Endothelial cell of umbilical vein (primary cell): ENCODE results near the gene PRMT2. TPM values are rescaled to one million over a fixed set of nuclear protein-coding genes. Genes with fewer than 3 reads are reported as not detected.

Experiments used
- BruUV-seq: library from RNA; stranded (reverse); fragments of 400-500 nt; replicated peaks from 2 replicates; lab custom pipeline; 2021; lab: Mats Ljungman, UMichigan
- CTCF ChIA-PET: fragments of 300-600, 350-600 bp; sonication (Branson Sonifier 250); formaldehyde crosslinking; loops from one replicate; lab custom pipeline; 2021; ENCODE audit warnings: antibody characterized with exemption, inconsistent platforms; lab: Charles Lee
- POLR2A ChIA-PET: fragments of 300-600, 350-600 bp; sonication (Branson Sonifier 250); formaldehyde crosslinking; loops from one replicate; lab custom pipeline; 2021; ENCODE audit warnings: antibody characterized with exemption, inconsistent platforms; lab: Charles Lee
- DNase-seq: peaks from one replicate; pipeline ENCODE4 v3.0.0-alpha.2; 2011; ENCODE audit warnings: low read depth, low spot score
- FAIRE-seq: peaks from 2 replicates; lab custom pipeline; 2011; peaks lifted over from hg19 to GRCh38; lab: Jason Lieb, UNC
- H2AFZ ChIP-seq: 2 replicates; pipeline ENCODE4 v1.6.0; 2012; ENCODE audit warnings: low read depth, low read length, control low read depth, inconsistent platforms
- H3K27ac ChIP-seq: 2 replicates; pipeline ENCODE4 v1.5.1; 2011; ENCODE audit warnings: low read depth, mild to moderate bottlenecking, control low read depth, low read length, moderate library complexity; ENCODE audit not compliant: insufficient read depth
- H3K27me3 ChIP-seq, 2 experiments: 2 replicates each; pipeline versions ENCODE4 v1.6.0 to v1.6.1; 2011; ENCODE audit warnings: low read length in 2 of 2, mixed read lengths in 1 of 2; ENCODE audit not compliant: control insufficient read depth in 2 of 2, insufficient read depth in 2 of 2
- H3K36me3 ChIP-seq, 2 experiments: 2 replicates in 1 of 2; 3 replicates in 1 of 2; pipeline ENCODE4 v1.5.1; 2011; ENCODE audit warnings: low read length in 2 of 2, mild to moderate bottlenecking in 1 of 2, moderate library complexity in 1 of 2; ENCODE audit not compliant: control insufficient read depth in 2 of 2, insufficient read depth in 2 of 2; ENCODE audit errors: extremely low read depth in 1 of 2
- H3K4me1 ChIP-seq: 3 replicates; pipeline ENCODE4 v1.5.1; 2011; ENCODE audit warnings: mild to moderate bottlenecking, low read length; ENCODE audit not compliant: control insufficient read depth, insufficient read depth; ENCODE audit errors: extremely low read depth
- H3K4me2 ChIP-seq: 2 replicates; pipeline ENCODE4 v1.6.1; 2011; ENCODE audit warnings: low read length, control low read depth, mixed read lengths; ENCODE audit not compliant: insufficient read depth
- H3K4me3 ChIP-seq, 3 experiments: fragments of 200-600 bp in 1 of 3; sonication (generic), shearing (Covaris generic) in 1 of 3; replicated peaks in 1 of 3; 2 replicates each; pipeline ENCODE4 v1.5.1; 2011 to 2016; ENCODE audit warnings: control low read depth in 3 of 3, low read length in 3 of 3, mild to moderate bottlenecking in 2 of 3, inconsistent platforms in 1 of 3, low read depth in 1 of 3, moderate library complexity in 1 of 3; ENCODE audit not compliant: insufficient read depth in 1 of 3
- H3K79me2 ChIP-seq: 2 replicates; pipeline ENCODE4 v1.6.0; 2012; ENCODE audit warnings: low read length, inconsistent platforms; ENCODE audit not compliant: control insufficient read depth, insufficient read depth
- H3K9ac ChIP-seq: replicated peaks from 2 replicates; pipeline ENCODE3; 2011; ENCODE audit warnings: low read length, control low read depth; ENCODE audit not compliant: insufficient read depth; ENCODE audit errors: extremely low read depth
- H3K9me1 ChIP-seq: replicated peaks from 3 replicates; pipeline ENCODE4 v1.6.0; 2011; ENCODE audit warnings: mild to moderate bottlenecking, low read length; ENCODE audit not compliant: control insufficient read depth, insufficient read depth; ENCODE audit errors: extremely low read depth
- H3K9me3 ChIP-seq: replicated peaks from 2 replicates; pipeline ENCODE4 v1.5.1; 2012; ENCODE audit warnings: low read length, inconsistent platforms; ENCODE audit not compliant: control insufficient read depth, insufficient read depth
- H4K20me1 ChIP-seq: replicated peaks from 2 replicates; pipeline ENCODE3; 2011; ENCODE audit warnings: mild to moderate bottlenecking, low read length; ENCODE audit not compliant: control insufficient read depth, insufficient read depth; ENCODE audit errors: extremely low read depth
- CTCF ChIP-seq, 2 donors: IDR thresholded peaks; 1 replicate in 1 of 2; 2 replicates in 1 of 2; pipeline ENCODE4 v1.5.1; 2011; ENCODE audit warnings: low read length in 2 of 2, mild to moderate bottlenecking in 2 of 2, moderate library complexity in 2 of 2, control low read depth in 1 of 2, inconsistent platforms in 1 of 2, low read depth in 1 of 2; ENCODE audit not compliant: insufficient read depth in 1 of 2; ENCODE audit errors: extremely low read depth in 1 of 2
- EZH2 ChIP-seq: IDR thresholded peaks from 2 replicates; pipeline ENCODE4 v1.6.1; 2012; ENCODE audit warnings: borderline replicate concordance, low read depth, mild to moderate bottlenecking, moderate library complexity, low read length, inconsistent platforms; ENCODE audit not compliant: severe bottlenecking
- FOS ChIP-seq: IDR thresholded peaks from 2 replicates; pipeline ENCODE4 v1.6.1; 2011; ENCODE audit warnings: mild to moderate bottlenecking, low read length, moderate library complexity, borderline replicate concordance; ENCODE audit not compliant: insufficient read depth
- JUN ChIP-seq: IDR thresholded peaks from 2 replicates; pipeline ENCODE4 v1.6.1; 2011; ENCODE audit warnings: borderline replicate concordance, low read depth; ENCODE audit not compliant: insufficient read length, insufficient read depth
- MYC ChIP-seq: IDR thresholded peaks from one replicate; pipeline ENCODE4 v1.6.1; 2011; ENCODE audit warnings: mild to moderate bottlenecking, low read depth, low read length
- POLR2AphosphoS5 ChIP-seq: IDR thresholded peaks from 2 replicates; pipeline ENCODE4 v1.6.1; 2012; ENCODE audit warnings: low read depth, mild to moderate bottlenecking, control low read depth, low read length, moderate library complexity; ENCODE audit not compliant: insufficient read depth
- dilution Hi-C: fragments of 300-500 bp; cut with MboI; formaldehyde crosslinking; loops from one replicate; pipeline ENCODE4 v1.15.0; 2019; ENCODE audit warnings: low sequenced_read_pairs; ENCODE audit not compliant: extremely low pct_ligation_motif_present
- intact Hi-C: fragments of 100-400 bp; cut with micrococcal nuclease; formaldehyde crosslinking; loops from one replicate; pipeline ENCODE4 v1.10.0; 2022
- polyA plus RNA-seq, 4 experiments: library from polyadenylated mRNA; depleted of rRNA in 3 of 4; stranded (reverse) in 3 of 4; unstranded in 1 of 4; fragments of >200 nt; gene quantifications; 2 replicates each; pipeline versions ENCODE4 v1.2.1 to v1.2.3, GENCODE V29; 2011 to 2012; ENCODE audit warnings: missing spikeins in 1 of 4
- total RNA-seq: library from RNA; stranded (reverse); gene quantifications from 2 replicates; pipeline ENCODE4 v1.2.3, GENCODE V29; 2021

Gene PRMT2
- total and polyA plus RNA-seq, 2 donors (not counting 3 experiments of a cell fraction or from before 2014, with no cell fraction given): 125 to 193 TPM

DNA sequence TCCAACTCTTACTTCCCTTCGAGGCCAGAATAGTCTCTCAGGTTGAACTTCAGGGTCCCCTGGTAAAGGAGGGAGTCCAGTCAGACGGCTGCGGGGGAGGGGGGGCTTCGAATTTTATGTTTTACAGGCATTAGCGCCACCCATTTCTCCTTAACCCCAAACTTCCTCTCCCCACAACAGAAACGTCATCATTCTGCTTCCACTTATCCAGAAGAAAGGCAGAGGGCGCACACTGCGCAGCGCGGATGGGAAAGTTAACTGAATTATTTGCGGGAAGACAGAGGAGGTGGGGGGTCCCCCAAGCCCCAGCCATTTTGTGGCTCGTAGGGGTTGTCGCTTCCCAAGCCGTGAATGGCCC lies 529 bp upstream of the PRMT2 start:
- Histone ChIP-seq H3K27me3 (no peaks in the 10 kb centered on the region), H3K4me1 (peaks cover 28% of the 10 kb centered on the region), H2AFZ (peak overlapping the region; percentile 30), H3K9me1 (no peaks in the 10 kb centered on the region), H3K4me3 (peak overlapping the region; percentile 14 to 90 (median 28)), H3K9ac (peak overlapping the region; percentile 50), H3K4me2 (peak overlapping the region; percentile 53), H4K20me1 (peaks cover under 1% of the 10 kb centered on the region), H3K27ac (peak overlapping the region; percentile 39), H3K36me3 (no peaks in the 10 kb centered on the region), H3K79me2 (peaks cover 34% of the 10 kb centered on the region), H3K9me3 (no peaks in the 10 kb centered on the region)
- intact Hi-C loops (no loop called here), dilution Hi-C loops (no loop called here)
- TF ChIP-seq POLR2AphosphoS5: no peak
- TF ChIP-seq JUN: no peak
- peak in 1 of 2 donors; percentile 13 for TF ChIP-seq CTCF (IDR thresholded peaks at IDR 0.05; ENCODE audit: extremely low read depth in 1 of 2, insufficient read depth in 1 of 2, low read depth in 1 of 2, low read length in 2 of 2)
- no peak for TF ChIP-seq FOS
- no peak for TF ChIP-seq MYC
- no peak for TF ChIP-seq EZH2
- DNase-seq: peak; percentile 89
- CTCF ChIA-PET: interaction anchor here (0.7 to 1.9 kb wide), 4 partner anchors 8 to 453 kb away, joined by 3 to 5 read pairs (median 4); no protein-coding TSS in a partner anchor
- POLR2A ChIA-PET: interaction anchor here (0.7 kb wide), 2 partner anchors 18 to 26 kb away, joined by 3 to 4 read pairs; no protein-coding TSS in a partner anchor
- FAIRE-seq: no peak
- BruUV-seq: TSS peak; percentile 78
